SU-DHL-6 (cell line): ENCODE results near the gene CPNE8.

ENCODE experiments used
- H2AFZ ChIP-seq: fragments of 200-600 bp; sonication (generic); 2 replicates; pipeline ENCODE4 v1.6.1; 2014; ENCODE audit warnings: low read depth, mild to moderate bottlenecking, moderate library complexity, mixed read lengths, antibody characterized with exemption, low read length; ENCODE audit not compliant: severe bottlenecking
- H3F3A ChIP-seq: fragments of 200-600 bp; shearing (Covaris generic); 2 replicates; pipeline ENCODE4 v1.6.0; 2016; ENCODE audit warnings: antibody characterized with exemption, mild to moderate bottlenecking; ENCODE audit not compliant: insufficient read depth
- H3K27ac ChIP-seq: fragments of 200-600 bp; sonication (generic); 2 replicates; pipeline ENCODE4 v1.5.1; 2016; ENCODE audit warnings: low read depth, mild to moderate bottlenecking, low read length, moderate library complexity, mixed read lengths
- H3K27me3 ChIP-seq: fragments of 200-600 bp; sonication (generic), shearing (Covaris generic); 2 replicates; pipeline ENCODE4 v1.6.0; 2014; ENCODE audit warnings: mild to moderate bottlenecking, low read length
- H3K36me3 ChIP-seq: fragments of 200-600 bp; sonication (generic); 2 replicates; pipeline ENCODE4 v1.6.1; 2014; ENCODE audit warnings: mild to moderate bottlenecking, low read length, mixed read lengths
- H3K4me2 ChIP-seq: fragments of 300-600, 200-600 bp; shearing (Covaris generic), sonication (generic); 2 replicates; pipeline ENCODE4 v1.6.0; 2014; ENCODE audit warnings: low read length, low read depth, mild to moderate bottlenecking; ENCODE audit not compliant: poor library complexity, severe bottlenecking
- H3K4me3 ChIP-seq: fragments of 200-600 bp; sonication (generic); 2 replicates; pipeline ENCODE4 v1.5.1; 2014; ENCODE audit warnings: antibody characterized with exemption, low read length, mild to moderate bottlenecking, mixed read lengths; ENCODE audit not compliant: insufficient read depth, poor library complexity, severe bottlenecking
- H3K79me2 ChIP-seq: fragments of 200-600 bp; sonication (generic); 2 replicates; pipeline ENCODE4 v1.6.1; 2014; ENCODE audit warnings: mild to moderate bottlenecking, low read length, moderate library complexity; ENCODE audit not compliant: insufficient read depth
- H3K9ac ChIP-seq: fragments of 200-600 bp; sonication (generic); 2 replicates; pipeline ENCODE4 v1.7.0; 2014; ENCODE audit warnings: mild to moderate bottlenecking, low read length
- H3K9me2 ChIP-seq: fragments of 200-600 bp; sonication (generic); replicated peaks from 2 replicates; pipeline ENCODE4 v1.6.1; 2014; ENCODE audit warnings: low read length; ENCODE audit not compliant: insufficient read depth
- H3K9me3 ChIP-seq: fragments of 200-600 bp; sonication (generic); 2 replicates; pipeline ENCODE4 v1.6.1; 2014; ENCODE audit warnings: low read length, mixed read lengths; ENCODE audit not compliant: insufficient read depth
- H4K20me1 ChIP-seq: fragments of 200-600 bp; sonication (generic); 2 replicates; pipeline ENCODE4 v1.6.1; 2014; ENCODE audit warnings: low read depth, mild to moderate bottlenecking, antibody characterized with exemption, low read length, moderate library complexity, mixed read lengths
- EZH2phosphoT487 ChIP-seq: fragments of 200-600 bp; sonication (generic), shearing (Covaris generic); conservative IDR thresholded peaks from 2 replicates; pipeline ENCODE4 v1.6.1; 2018; ENCODE audit warnings: mild to moderate bottlenecking, antibody characterized with exemption, low read length, moderate library complexity, mixed read lengths
- TF ChIP-seq, protein P1 (sequence below): fragments of 200-600 bp; sonication (generic); IDR thresholded peaks from one replicate; pipeline ENCODE4 v1.5.1; 2017; ENCODE audit warnings: antibody characterized with exemption, mild to moderate bottlenecking, low read length, moderate library complexity; ENCODE audit not compliant: insufficient read depth, poor library complexity, severe bottlenecking

Gene CPNE8

DNA sequence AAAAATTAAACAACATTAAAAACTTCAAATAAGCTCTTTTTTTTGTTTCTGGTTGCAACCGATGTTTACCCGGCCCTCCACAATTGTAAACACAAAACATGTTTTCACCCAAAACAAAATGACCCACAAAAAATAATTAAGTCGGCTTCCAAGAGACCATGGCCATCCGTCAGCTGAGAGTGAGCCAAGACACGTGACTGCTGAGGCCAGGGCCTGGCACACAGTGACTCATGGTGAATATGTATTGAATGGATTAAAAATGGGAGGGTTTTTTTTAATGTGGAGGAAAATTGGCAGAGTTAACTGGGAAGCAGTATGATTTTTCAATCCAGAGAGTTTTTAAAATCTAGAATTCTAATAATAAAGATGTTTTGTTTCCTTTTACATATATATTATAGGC lies 13.8 kb upstream of the CPNE8 start:
- Histone ChIP-seq H3K9me3 (no peaks in the 10 kb centered on the region), H3K9ac (no peak overlapping the region), H3K36me3 (no peaks in the 10 kb centered on the region), H2AFZ (no peak overlapping the region), H3F3A (no peaks in the 10 kb centered on the region), H3K27ac (no peak overlapping the region), H3K4me2 (no peak overlapping the region), H3K27me3 (no peaks in the 10 kb centered on the region), H4K20me1 (no peaks in the 10 kb centered on the region), H3K9me2 (no peaks in the 10 kb centered on the region), H3K79me2 (no peaks in the 10 kb centered on the region), H3K4me3 (no peak overlapping the region)
- TF ChIP-seq EZH2phosphoT487, result no peak
- TF ChIP-seq, protein P1, sequence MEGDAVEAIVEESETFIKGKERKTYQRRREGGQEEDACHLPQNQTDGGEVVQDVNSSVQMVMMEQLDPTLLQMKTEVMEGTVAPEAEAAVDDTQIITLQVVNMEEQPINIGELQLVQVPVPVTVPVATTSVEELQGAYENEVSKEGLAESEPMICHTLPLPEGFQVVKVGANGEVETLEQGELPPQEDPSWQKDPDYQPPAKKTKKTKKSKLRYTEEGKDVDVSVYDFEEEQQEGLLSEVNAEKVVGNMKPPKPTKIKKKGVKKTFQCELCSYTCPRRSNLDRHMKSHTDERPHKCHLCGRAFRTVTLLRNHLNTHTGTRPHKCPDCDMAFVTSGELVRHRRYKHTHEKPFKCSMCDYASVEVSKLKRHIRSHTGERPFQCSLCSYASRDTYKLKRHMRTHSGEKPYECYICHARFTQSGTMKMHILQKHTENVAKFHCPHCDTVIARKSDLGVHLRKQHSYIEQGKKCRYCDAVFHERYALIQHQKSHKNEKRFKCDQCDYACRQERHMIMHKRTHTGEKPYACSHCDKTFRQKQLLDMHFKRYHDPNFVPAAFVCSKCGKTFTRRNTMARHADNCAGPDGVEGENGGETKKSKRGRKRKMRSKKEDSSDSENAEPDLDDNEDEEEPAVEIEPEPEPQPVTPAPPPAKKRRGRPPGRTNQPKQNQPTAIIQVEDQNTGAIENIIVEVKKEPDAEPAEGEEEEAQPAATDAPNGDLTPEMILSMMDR, result no peak

DNA sequence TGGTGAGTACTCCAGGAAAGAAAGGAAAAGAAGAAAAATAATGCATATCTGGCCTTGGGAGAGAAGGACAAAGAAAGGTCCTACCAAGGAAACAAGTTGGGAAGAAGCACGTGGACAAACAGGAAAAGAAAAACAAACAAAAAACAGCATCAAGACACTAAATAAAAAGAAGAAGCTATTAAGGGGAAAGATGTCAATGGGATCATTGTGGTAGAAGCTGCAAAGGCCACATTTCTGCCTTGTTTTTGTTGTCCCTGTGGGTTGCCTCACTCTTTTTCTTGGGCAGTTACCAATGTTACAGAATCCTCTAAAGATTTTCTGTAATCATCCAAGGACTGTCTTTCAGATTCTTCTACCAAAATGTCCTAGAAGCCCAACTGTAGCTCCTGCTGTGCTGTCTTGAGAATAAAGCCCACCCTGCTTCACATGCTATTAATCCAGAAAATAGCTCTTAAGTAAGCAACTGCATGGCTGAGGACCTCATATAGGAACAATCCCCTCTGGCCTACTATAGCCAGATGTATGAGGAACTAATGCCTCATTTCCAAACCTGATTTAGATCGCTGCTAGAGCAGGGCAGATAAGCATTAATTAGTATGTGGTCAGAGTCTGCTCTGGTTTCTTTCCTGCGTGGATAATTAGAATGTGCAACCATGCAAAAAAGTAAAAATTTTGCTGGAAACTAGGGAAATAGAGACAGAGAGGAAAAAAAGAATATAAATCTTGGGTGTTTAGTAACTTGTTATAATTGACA lies 10.2 kb upstream of the CPNE8 start:
- H3K9me3 ChIP-seq, result no peaks in the 10 kb centered on the region
- TF ChIP-seq, protein P1, result no peak
- TF ChIP-seq EZH2phosphoT487, result no peak

DNA sequence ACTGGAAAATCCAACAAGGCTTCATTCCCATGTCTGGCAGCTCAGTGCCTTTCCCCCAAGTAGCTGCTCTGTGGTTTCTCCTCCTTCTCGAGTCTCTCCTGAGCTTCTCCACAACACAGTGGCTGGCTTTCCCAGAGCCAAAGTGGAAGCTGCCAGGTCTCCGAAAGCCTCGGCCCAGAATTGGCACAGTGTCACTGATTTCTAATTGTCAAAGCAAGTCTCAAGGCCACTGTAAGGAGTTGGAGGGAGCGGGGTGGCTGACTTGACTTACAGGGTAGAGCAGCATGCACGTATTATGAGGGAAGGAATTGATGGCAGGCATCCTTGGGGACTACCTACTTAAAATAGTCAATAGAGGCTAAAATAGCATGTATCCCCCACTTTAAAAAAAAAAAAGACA lies 6.7 kb upstream of the CPNE8 start:
- TF ChIP-seq, protein P1, result no peak
- no peak for TF ChIP-seq EZH2phosphoT487
- Histone ChIP-seq H3F3A (no peaks in the 10 kb centered on the region), H3K79me2 (no peaks in the 10 kb centered on the region), H3K27me3 (no peaks in the 10 kb centered on the region), H3K9ac (no peak overlapping the region), H3K9me3 (no peaks in the 10 kb centered on the region), H3K4me3 (no peak overlapping the region), H3K27ac (no peak overlapping the region), H3K9me2 (no peaks in the 10 kb centered on the region), H3K4me2 (no peak overlapping the region), H3K36me3 (no peaks in the 10 kb centered on the region), H2AFZ (no peak overlapping the region), H4K20me1 (no peaks in the 10 kb centered on the region)

More for the DNA sequence above, 10.2 kb upstream of the CPNE8 start:
- Histone ChIP-seq H4K20me1 (no peaks in the 10 kb centered on the region), H3K27ac (no peak overlapping the region), H3K9ac (no peak overlapping the region), H3K4me3 (no peak overlapping the region), H3K9me2 (no peaks in the 10 kb centered on the region), H2AFZ (no peak overlapping the region), H3K79me2 (no peaks in the 10 kb centered on the region), H3K27me3 (no peaks in the 10 kb centered on the region), H3K4me2 (no peak overlapping the region), H3F3A (no peaks in the 10 kb centered on the region), H3K36me3 (no peaks in the 10 kb centered on the region)
